PC-3 (cell line): ENCODE results near the gene MYO18A. TPM values are rescaled to one million over a fixed set of nuclear protein-coding genes. Genes with fewer than 3 reads are reported as not detected.

Source experiments
- ATAC-seq: fragments of 200-7000 bp; cut with Tn5 transposase; 2 replicates; pipeline ENCODE4 v1.9.1; 2020; ENCODE audit warnings: mild to moderate bottlenecking, moderate library complexity
- BruUV-seq: library from RNA; stranded (reverse); fragments of 400-500 nt; replicated peaks from 2 replicates; lab custom pipeline; 2021; lab: Mats Ljungman, UMichigan
- CTCF ChIA-PET: fragments of 300-600 bp; sonication (Branson Sonifier 250); formaldehyde crosslinking; loops from one replicate; lab custom pipeline; 2022; ENCODE audit warnings: antibody characterized with exemption; lab: Charles Lee
- POLR2A ChIA-PET: fragments of 300-600 bp; sonication (Branson Sonifier 250); formaldehyde crosslinking; loops from one replicate; lab custom pipeline; 2022; ENCODE audit warnings: antibody characterized with exemption; ENCODE audit not compliant: unreplicated experiment; lab: Charles Lee
- DNase-seq: peaks from one replicate; pipeline ENCODE4 v3.0.0-alpha.2; 2015
- H2AFZ ChIP-seq: fragments of 300-600 bp; sonication (generic); 2 replicates; pipeline ENCODE4 v1.6.0; 2016; ENCODE audit warnings: antibody characterized with exemption, low read length
- H3F3A ChIP-seq: fragments of 300-600 bp; sonication (generic); one replicate; pipeline ENCODE4 v1.6.0; 2017; ENCODE audit warnings: antibody characterized with exemption, low read length, control low read depth, mild to moderate bottlenecking; ENCODE audit not compliant: unreplicated experiment
- H3K27ac ChIP-seq: fragments of 300-600 bp; sonication (generic); 2 replicates; pipeline ENCODE4 v1.5.1; 2016; ENCODE audit warnings: mild to moderate bottlenecking, low read length
- H3K27me3 ChIP-seq: fragments of 300-600 bp; sonication (generic); 2 replicates; pipeline ENCODE4 v1.6.1; 2016; ENCODE audit warnings: low read length, mixed read lengths
- H3K36me3 ChIP-seq: fragments of 300-600 bp; sonication (generic); 2 replicates; pipeline ENCODE4 v1.6.1; 2016; ENCODE audit warnings: low read depth, mixed run types, low read length, mixed read lengths
- H3K4me1 ChIP-seq: fragments of 300-600 bp; sonication (generic); 2 replicates; pipeline ENCODE4 v1.5.1; 2016; ENCODE audit warnings: low read length; ENCODE audit not compliant: insufficient read depth
- H3K4me2 ChIP-seq: fragments of 300-600 bp; sonication (generic); 2 replicates; pipeline ENCODE4 v1.6.0; 2016; ENCODE audit warnings: low read length
- H3K4me3 ChIP-seq: fragments of 300-600 bp; sonication (generic); 2 replicates; pipeline ENCODE4 v1.5.1; 2016; ENCODE audit warnings: mild to moderate bottlenecking, low read length, mixed read lengths
- H3K79me2 ChIP-seq: fragments of 300-600 bp; sonication (generic); 2 replicates; pipeline ENCODE4 v1.6.1; 2017; ENCODE audit warnings: low read length, mixed read lengths
- H3K9ac ChIP-seq: fragments of 300-600 bp; sonication (generic); 2 replicates; pipeline ENCODE4 v1.6.0; 2016; ENCODE audit warnings: mild to moderate bottlenecking, low read length
- H3K9me2 ChIP-seq: fragments of 300-600 bp; sonication (generic); replicated peaks from 2 replicates; pipeline ENCODE4 v1.6.1; 2016; ENCODE audit warnings: mixed run types, low read length, mixed read lengths
- H3K9me3 ChIP-seq: fragments of 300-600 bp; sonication (generic); 2 replicates; pipeline ENCODE4 v1.6.1; 2016; ENCODE audit warnings: low read length, mixed read lengths
- H4K20me1 ChIP-seq: fragments of 300-600 bp; sonication (generic); 2 replicates; pipeline ENCODE4 v1.6.1; 2016; ENCODE audit warnings: low read length, mixed read lengths
- CTCF ChIP-seq: fragments of 300-600 bp; sonication (generic); conservative IDR thresholded peaks from 2 replicates; pipeline ENCODE4 v1.5.1; 2017; ENCODE audit warnings: antibody characterized with exemption, low read depth, mild to moderate bottlenecking, low read length
- EZH2 ChIP-seq: fragments of 300-600 bp; sonication (generic); IDR thresholded peaks from one replicate; pipeline ENCODE4 v1.6.1; 2017; ENCODE audit warnings: antibody characterized with exemption, mild to moderate bottlenecking, low read length; ENCODE audit not compliant: unreplicated experiment
- EZH2phosphoT487 ChIP-seq: fragments of 300-600 bp; sonication (generic); IDR thresholded peaks from 2 replicates; pipeline ENCODE4 v1.6.1; 2018; ENCODE audit warnings: mild to moderate bottlenecking, antibody characterized with exemption, low read length, borderline replicate concordance
- intact Hi-C: fragments of 100-400 bp; cut with micrococcal nuclease; formaldehyde crosslinking; loops from 2 replicates; pipeline ENCODE4 v1.9.0; 2023
- total RNA-seq: library from RNA; depleted of rRNA; stranded (reverse); fragments of >200 nt; gene quantifications from 2 replicates; pipeline ENCODE4 v1.2.3, GENCODE V29; 2014

The MYO18A gene
- total RNA-seq, 1 experiment from 2014 or later = 28.0 TPM

- no peak overlapping the region for H3K4me3 ChIP-seq
- H3K79me2 ChIP-seq = no peaks in the 10 kb centered on the region
- POLR2A ChIA-PET = no interaction called here
- no TSS peak for BruUV-seq
- H3K27ac ChIP-seq = no peak overlapping the region
- no peaks in the 10 kb centered on the region for H3K4me1 ChIP-seq
- CTCF ChIA-PET = interaction anchor here (1.5 to 3.3 kb wide), 2 partner anchors 29 to 151 kb away, joined by 4 to 45 read pairs; no protein-coding TSS in a partner anchor
- TF ChIP-seq EZH2phosphoT487 (no peak), EZH2 (no peak), CTCF (peak; percentile 56)
- DNase-seq (peak; percentile 56), ATAC-seq (peak; percentile 56)
- intact Hi-C loops = loop anchor here (2.0 kb wide), 1 partner anchor 151 kb away; no protein-coding TSS in a partner anchor
- H3K27me3 ChIP-seq = no peaks in the 10 kb centered on the region
- no peaks in the 10 kb centered on the region for H3F3A ChIP-seq
- H3K36me3 ChIP-seq = no peaks in the 10 kb centered on the region; the same call in 1 of the 2 replicates
- no peaks in the 10 kb centered on the region for H3K9me3 ChIP-seq
- H4K20me1 ChIP-seq = no peaks in the 10 kb centered on the region
- no peak overlapping the region for H3K4me2 ChIP-seq
- no peaks in the 10 kb centered on the region for H3K9me2 ChIP-seq
- H2AFZ ChIP-seq = no peak overlapping the region
- H3K9ac ChIP-seq = no peak overlapping the region
These were observed 64.0 kb downstream of the MYO18A start for GRCh38 chr17:29115961-29116803.

GRCh38 chr17:29115435-29115834 is 64.8 kb downstream of the MYO18A start:
- no peak for ATAC-seq
- Histone ChIP-seq H3K4me1 (no peaks in the 10 kb centered on the region), H3K9me3 (no peaks in the 10 kb centered on the region), H3K27me3 (no peaks in the 10 kb centered on the region), H3K36me3 (no peaks in the 10 kb centered on the region; the same call in 1 of the 2 replicates), H4K20me1 (no peaks in the 10 kb centered on the region), H3K4me3 (no peak overlapping the region), H3K9me2 (no peaks in the 10 kb centered on the region), H3F3A (no peaks in the 10 kb centered on the region), H3K9ac (no peak overlapping the region), H3K79me2 (no peaks in the 10 kb centered on the region), H3K27ac (no peak overlapping the region), H2AFZ (no peak overlapping the region), H3K4me2 (no peak overlapping the region)
- DNase-seq = no peak
- POLR2A ChIA-PET = no interaction called here
- no TSS peak for BruUV-seq
- CTCF ChIA-PET = interaction anchor here (3.3 kb wide), 1 partner anchor 150 kb away, joined by 45 read pairs; no protein-coding TSS in a partner anchor
- intact Hi-C loops = no loop called here
- no peak for TF ChIP-seq EZH2phosphoT487
- no peak for TF ChIP-seq EZH2
- no peak for TF ChIP-seq CTCF
